T-helper 1 cell treated with Interleukin-12 subunit alpha and Interleukin-12 subunit beta and Interleukin-4 antibody, amounts not matched to agents 30 ng/mL and 1 ng/mL, for 36 hours (primary cell): ENCODE results near the gene ORMDL3. TPM values are rescaled to one million over a fixed set of nuclear protein-coding genes. Genes with fewer than 3 reads are reported as not detected.

Experiments used
- intact Hi-C: fragments of 100-400 bp; cut with micrococcal nuclease; formaldehyde crosslinking; loops from one replicate; pipeline ENCODE4 v1.15.1; 2024
- total RNA-seq: library from RNA; stranded (reverse); gene quantifications from 2 replicates; pipeline ENCODE4 v1.2.3, GENCODE V29; 2022

Gene ORMDL3, protein sequence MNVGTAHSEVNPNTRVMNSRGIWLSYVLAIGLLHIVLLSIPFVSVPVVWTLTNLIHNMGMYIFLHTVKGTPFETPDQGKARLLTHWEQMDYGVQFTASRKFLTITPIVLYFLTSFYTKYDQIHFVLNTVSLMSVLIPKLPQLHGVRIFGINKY
- total RNA-seq, result 243 and 250 TPM in 2 replicates

DNA sequence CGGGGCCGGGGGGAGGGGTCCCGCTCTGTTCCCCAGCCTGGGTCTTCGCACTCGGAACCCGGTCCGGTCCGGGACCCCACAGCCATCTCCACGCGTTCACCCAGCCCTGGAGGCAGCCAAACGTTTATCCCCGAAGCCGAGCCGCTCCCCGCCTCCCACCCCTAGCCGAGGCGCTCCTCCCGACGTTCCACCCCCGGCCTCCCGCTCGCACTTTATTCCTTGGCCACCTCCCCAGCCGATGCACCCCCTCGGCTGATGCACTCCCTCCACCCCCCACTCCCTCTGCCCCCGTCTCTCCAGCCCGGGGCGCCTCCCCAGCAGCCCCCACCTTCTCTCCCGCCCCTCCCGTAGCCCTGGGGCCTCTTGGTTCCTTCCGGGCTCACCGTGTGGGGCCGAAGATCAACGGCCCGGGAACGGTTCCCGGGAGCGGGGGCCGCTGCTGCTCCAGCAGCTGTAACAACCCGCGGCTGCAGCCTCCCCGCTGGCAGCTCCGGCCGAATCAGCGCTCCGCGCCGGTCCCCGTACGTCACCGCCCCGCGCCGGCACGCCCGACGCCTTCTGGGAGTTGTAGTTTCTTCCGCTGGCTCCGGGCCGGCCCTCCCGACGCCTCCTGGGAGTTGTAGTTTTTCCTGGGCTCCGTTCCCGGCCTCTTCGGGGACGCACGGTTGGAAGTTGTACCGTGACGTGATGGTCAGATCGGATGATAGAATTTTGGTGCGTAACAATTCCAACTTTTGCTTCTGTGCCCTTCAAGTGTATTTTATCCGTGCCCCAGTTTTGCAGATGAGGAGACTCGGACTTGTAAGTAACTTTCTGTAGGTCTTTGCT is at the start of gene ORMDL3, which contains the start of gene LRRC3C:
ORMDL3 (minus strand) TSS at position 501 of the 828 bp plus-strand sequence. CDS start 3,398 bp downstream, outside the sequence.
LRRC3C (plus strand) TSS at position 632 of the 828 bp plus-strand sequence. CDS start 13,792 bp downstream, outside the sequence.
- intact Hi-C loops, result loop anchor here (1.0 to 5.0 kb wide), 12 partner anchors 13 to 525 kb away; partner anchors contain the start of genes CDC6, CDK12, FBXL20 and MED24

DNA sequence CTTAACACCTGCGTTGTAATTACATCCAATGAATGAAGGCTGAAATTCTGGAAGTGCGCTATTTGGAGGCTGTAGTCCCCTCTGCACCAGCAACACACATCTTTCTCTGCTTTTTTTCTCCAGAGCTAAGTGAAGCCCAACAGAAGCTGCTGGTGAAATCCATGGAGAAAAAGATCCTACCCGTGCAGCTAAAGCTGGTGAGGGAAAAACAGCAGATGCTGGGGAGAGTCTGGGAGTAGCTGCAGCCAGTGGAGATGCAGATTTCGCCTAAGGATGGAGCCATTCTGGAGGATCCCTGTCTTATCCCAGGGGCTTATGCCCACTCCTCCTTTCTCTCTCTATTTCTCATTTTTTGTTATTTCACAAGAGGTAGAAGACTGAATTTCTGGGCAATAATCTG is 48.4 kb upstream of the ORMDL3 start:
- intact Hi-C loops, result no loop called here

DNA sequence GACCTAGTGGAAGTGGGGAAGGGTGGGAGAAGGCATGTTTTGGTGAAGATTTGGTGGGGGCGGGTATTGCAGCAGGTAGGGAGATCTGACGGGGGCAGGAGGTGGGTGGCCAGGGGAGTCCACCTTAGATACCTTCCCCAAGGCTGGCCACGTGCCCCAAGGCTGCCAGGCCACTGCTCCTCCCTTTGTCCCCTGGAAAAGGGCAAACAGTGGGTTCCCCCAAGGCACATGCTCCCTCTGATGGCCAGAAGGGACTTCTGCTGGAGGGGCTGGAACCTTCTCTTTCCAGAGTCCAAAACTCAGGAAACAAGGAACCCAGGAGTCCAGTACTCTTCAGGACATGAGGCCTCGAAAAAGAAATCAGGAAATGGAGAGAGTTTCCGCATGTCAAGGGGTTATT is 47.0 kb upstream of the ORMDL3 start:
- intact Hi-C loops, result no loop called here

DNA sequence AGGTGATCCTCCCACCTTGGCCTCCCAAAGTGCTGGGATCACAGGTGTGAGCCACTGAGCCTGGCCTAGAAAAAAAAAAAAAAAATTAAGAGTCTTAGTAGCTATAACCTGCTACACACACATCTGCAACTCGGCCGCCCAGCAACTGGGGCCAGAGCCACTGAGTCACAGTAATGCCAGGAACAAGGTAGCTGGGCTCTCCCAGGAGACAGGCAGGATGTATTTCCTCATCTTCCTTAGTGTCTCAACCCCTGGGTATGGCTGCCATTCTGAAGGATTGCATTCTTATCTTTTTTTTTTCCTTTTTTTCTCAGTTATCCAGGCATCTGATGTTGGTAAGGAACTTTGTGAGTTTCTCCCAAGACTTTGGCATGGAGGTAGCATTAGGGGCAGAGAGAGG is 46.1 kb upstream of the ORMDL3 start:
- intact Hi-C loops, result no loop called here

DNA sequence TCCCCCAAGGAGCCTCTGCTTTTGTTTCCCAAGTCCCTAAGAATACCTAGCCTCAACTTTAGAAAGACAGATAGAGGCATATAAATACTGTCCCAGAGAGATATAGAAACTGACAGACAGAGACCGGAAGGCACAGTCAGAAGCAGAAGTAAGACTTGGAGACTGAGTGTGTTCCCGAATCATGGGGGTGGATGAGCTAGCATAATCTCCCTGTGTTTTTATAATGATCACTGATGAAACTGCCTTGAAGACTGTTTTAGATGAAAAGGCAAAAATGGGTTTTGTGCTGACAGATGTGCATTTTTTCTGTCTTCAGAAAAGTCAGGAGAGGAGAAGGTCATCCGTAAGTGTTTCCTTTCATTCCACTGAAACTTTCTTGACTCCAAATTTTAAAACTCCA is 44.9 kb upstream of the ORMDL3 start:
- intact Hi-C loops, result no loop called here

DNA sequence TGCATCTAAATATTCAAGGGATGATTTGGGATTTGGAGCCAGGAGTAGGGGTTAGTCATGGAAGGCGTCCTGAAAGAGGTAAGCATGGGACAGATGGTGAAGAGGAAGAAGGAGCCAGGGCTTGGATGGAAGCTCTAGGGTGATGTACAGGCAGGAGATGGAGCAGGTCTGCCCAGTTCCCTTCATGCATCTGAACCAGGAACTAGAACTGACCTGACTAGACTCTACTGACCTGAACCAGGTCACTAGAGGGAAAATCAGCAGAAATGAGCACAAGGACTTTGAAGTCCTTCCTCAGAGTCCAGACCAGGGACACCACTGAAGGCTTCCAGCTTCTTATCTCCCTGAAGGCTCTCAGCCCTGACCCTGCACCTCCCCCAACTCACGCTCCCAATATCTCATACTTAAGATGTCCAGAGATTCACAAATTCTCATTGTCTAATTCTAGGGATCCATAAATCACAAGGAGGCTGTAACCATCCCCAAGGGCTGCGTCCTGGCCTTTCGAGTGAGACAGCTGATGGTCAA is 43.7 kb upstream of the ORMDL3 start:
- intact Hi-C loops, result no loop called here

DNA sequence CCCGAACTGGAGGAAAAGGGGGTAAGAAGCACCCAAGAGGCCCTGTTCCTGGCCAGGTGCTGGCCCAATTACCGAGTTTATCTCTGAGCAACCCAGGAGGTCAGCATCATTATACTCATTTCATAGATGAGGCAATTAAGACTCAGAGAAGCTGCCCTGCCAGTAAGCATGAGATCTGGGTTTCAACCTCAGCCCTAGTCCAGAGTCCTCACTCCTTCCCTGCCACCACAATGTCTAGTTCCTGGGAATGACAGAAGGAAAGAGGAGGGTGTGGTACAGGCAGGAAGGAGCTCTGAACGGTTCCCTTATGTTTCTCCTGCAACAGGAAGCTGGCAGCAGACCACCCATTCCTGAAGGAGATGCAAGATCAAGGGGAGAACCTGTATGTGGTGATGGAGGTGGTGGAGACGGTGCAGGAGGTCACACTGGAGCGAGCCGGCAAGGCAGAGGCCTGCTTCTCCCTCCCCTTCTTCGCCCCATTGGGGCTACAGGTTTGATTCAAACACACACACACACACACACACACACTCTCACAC is 42.8 kb upstream of the ORMDL3 start:
- intact Hi-C loops, result no loop called here

DNA sequence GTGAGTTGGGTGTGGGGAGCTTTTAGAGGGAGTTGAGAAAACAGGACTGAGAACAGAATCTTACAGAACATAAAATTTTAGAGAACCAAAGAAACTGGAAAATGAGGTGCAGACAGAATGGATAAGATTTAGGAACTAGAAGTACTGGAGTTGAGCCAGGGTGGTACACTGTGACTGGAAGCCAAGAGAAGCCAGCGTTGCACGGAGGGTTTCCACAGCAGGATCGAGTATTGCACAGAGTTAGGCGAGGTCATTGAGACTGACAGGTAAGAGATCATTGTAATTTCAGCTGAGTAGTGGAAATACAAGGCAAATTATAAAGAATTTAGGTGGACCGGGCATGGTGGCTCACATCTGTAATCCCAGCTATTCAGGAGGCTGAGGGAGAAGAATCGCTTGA is 42.0 kb upstream of the ORMDL3 start:
- intact Hi-C loops, result no loop called here

DNA sequence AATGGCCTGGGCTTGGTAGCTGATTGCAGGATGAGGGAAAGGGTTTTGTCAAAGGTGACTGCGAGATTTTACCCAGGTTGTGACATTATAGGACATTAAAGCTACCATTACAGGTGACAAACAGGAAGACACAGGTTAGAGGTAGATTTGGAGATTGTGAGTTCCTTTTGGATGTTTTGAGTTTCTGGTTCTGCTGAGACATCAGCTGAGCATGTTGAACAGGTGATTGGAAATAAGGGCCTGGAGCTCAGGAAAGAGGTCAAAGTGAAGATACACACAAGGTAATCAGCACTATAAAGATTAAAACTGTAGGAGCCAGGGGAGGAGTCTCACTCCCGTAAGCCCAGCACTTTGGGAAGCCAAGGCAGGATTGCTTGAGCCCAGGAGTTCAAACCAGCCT is 41.4 kb upstream of the ORMDL3 start:
- intact Hi-C loops, result no loop called here

DNA sequence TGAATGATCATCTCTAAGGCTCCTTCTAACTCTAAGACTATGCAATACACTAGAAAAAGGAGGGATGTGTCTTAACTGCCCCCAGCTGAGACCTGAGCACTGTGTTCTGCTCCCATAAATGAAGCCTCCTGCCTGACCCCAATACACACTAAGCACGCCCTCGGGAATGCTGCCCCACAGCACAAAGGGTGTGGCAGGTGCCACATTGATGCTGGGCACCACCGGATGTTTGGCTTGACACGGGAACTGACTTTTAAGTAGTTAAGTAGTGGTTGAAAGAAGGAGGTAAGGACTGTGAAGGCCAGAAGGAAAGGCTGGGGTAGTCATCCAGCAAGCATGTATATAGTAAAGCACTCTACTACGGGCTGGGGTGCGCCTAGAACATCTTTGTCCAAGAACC is 39.4 kb upstream of the ORMDL3 start:
- intact Hi-C loops, result no loop called here

DNA sequence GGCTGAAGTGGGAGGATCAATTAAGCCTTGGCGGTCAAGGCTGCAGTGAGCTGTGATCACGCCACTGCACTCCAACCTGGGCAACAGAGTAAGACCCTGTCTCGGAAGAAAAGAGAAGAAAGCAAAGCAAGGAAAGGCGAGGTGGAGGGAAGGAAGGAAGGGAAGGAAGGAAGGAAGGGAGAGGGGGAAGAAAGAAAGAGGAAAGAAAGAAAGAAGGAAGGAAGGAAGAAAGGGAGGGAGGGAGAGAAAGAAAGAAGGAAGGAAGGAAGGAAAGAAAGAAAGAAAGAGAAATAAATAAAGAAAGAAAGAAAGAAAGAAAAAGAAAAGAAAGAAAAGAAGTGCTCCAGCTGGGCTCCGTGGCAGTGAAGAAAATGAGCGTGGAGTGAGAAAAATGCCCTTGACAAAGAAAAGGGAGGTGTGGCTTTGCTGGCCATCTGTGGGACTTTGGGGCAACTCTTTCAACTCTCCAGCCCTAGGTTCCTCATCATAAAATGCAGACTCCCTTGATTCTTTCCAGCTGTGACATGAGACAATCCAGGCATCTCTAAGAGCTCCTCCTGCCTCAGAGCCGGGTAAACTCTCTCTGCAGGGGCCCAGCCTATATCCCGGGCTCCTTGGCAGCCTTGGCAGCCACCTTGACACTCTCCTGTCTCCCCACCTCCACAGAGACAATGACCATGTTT is 37.8 kb upstream of the ORMDL3 start:
- intact Hi-C loops, result no loop called here

DNA sequence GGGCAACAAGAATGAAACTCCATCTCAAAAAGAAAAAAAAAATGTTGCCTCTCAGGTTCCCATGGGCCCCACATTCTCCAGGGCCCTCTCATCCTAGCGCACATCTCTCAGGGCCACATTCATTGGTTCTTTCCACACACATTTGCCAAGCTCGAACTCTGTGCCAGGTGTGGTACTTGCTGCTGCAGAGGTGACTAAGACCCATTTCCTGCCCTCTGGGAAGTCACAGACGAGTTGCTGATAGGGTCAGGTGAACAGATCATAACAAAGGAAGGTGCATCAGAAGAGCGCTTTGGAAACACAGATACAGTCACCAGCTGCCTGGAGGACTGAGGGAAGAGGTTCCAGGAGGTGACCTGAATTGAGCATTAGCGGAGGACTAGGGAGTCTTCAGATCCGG is 36.4 kb upstream of the ORMDL3 start:
- intact Hi-C loops, result no loop called here

DNA sequence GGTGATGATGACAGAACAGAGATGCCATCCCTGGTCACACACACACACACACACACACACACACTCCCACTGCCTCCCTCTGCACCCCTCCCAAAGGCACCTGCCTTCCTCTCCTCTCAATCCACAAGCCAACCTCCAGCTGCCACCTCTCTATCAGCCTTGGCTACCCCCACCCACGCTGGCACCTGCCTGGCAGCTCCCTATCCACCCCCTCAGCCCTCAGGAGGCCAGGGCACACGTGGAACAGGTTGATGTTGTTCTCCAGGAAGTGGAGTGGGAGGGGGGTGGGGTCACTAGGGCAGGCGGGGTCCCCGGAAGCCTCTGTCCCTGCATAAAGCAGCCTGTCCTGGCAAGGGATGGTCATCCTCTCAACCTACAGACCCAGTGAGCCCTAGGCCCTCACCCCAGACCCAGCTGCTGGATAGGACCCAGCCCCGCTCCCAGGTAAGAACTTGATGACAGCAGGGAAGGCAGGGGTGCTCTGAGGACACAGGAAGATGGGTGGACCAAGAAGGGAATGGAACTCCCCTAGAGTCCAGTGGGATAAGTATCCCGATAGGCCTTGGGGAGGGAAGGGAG is 35.3 kb upstream of the ORMDL3 start, which contains the start of gene GSDMA:
GSDMA (plus strand) TSS at position 363 of the 579 bp plus-strand sequence. CDS start 2,684 bp downstream, outside the sequence.
- intact Hi-C loops, result no loop called here

DNA sequence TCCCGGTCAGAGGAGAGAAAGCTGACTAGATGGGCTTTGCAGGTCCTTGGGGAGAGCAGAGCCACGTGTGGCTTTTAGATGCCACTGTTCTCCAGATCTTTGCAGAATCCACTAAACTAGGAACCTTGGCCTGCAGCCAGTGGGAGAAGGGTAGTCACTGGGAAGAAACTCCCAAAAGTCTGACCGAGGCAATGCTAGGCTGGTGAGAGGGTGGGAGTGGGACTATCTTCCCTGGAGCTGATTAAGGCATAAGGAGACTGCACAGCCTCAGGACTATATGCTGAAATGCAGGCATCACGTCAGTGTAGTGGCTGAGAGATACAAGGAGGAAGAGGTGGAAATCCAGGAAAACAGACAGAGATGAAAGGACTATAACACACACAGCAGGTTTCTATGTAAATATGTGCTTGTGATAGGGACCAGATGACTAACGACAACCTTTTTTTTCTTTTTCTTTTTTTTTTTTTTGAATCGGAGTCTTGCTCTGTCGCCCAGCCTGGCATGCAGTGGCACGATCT is 33.2 kb upstream of the ORMDL3 start:
- intact Hi-C loops, result no loop called here

DNA sequence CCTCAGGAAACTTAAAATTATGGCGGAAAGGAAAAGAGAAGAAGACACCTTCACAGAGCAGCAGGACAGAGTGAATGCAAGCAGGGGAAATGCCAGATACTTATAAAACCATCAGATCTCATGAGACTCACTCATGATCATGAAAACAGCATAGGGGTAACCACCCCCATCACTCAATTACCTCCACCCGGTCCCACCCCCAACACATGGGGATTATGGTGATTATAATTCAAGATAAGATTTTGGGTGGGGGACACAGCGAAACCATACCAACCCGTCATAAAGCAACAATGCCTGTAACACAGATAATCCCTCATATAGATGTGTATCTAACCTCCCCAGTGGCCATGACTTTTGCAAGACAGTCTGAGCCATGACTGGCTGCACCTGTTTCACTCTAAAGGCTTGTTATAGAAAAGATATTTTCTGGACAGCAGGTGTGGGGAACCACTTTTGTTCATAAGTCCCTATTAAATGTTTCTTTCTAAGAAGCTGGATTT is 28.4 kb upstream of the ORMDL3 start:
- intact Hi-C loops, result no loop called here

DNA sequence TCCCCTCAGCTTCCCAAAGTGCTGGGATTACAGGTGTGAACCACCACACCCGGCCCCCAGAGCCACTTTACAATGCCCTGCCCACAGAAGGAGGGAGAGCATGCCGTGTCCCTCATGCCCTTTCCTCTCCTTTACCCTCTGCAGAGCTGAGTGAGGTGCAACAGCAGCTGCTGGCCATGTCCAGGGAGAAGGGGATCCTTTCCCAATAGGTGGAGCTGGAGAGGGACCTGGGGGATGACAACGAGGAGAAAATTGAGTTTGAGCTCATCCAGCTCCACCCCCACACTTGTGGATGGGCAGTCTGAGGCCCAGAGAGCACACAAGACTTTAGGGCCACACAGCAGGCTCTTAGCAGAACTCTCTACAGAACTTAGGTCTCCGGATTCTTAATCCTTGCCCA is 27.5 kb upstream of the ORMDL3 start:
- intact Hi-C loops, result no loop called here

DNA sequence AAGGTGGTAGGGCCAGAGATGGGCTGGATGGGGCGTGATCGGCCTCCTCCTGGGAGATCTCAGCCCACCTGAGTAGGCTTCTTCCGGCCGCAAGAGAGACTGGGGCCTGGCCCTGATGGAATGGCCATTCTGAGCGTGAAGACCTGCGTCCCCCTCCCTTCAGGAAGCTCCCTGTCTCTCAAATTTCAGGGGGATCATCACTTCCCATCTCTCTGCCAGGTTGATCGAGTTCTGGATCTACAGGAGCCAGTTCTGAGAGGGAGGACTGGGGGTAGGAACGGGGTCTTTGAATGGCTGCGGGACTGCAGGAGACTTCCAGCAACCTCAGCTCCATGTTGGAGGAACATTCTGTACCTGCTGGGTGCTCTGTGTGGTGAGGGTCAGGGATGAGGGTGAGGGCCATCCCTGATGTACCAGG is 26.1 kb upstream of the ORMDL3 start:
- intact Hi-C loops, result loop anchor here (1.0 to 2.0 kb wide), 7 partner anchors 27 to 365 kb away; partner anchors contain the start of genes MIEN1, PSMD3 and STARD3

DNA sequence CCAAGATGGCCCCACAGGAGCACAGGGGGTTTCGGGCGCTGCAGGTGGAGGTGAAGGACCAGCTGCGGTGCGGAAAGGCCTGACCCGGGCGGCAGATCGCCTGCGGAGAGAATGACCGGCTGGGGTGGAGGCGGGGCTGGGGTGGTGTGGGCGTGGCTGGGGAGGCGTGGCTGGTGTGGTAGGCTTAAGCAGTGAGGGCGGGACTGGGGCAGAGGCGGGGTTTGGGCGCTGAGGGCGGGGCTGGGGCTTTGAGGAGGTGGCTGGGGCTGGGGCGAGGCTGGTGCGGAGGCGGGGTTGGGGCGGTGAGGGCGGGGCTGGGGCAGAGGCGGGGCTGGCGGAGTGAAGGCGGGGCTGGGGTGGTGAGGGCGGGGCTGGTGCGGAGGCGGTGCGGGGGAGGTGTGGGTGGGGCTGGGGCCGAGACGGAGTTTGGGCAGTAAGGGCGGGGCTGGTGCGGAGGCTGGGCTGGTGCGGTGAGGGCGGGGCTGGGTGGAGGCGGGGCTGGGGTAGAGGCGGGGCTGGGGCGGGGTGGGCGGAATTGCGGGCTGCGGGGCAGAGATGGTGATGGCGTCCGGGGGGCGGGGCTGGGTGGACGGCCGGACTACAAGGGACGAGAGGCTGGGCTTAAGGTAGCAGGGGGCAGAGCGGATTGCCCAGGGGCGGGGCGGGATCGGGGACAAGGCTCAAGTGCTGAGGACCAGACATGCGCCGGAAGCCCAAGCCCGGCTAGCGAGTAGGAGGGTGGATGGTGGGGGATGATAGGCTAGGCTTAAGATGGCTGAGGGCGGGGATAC is 25.5 kb upstream of the ORMDL3 start:
- intact Hi-C loops, result loop anchor here (1.0 to 2.0 kb wide), 8 partner anchors 13 to 365 kb away; partner anchors contain the start of genes MIEN1, PSMD3 and STARD3

DNA sequence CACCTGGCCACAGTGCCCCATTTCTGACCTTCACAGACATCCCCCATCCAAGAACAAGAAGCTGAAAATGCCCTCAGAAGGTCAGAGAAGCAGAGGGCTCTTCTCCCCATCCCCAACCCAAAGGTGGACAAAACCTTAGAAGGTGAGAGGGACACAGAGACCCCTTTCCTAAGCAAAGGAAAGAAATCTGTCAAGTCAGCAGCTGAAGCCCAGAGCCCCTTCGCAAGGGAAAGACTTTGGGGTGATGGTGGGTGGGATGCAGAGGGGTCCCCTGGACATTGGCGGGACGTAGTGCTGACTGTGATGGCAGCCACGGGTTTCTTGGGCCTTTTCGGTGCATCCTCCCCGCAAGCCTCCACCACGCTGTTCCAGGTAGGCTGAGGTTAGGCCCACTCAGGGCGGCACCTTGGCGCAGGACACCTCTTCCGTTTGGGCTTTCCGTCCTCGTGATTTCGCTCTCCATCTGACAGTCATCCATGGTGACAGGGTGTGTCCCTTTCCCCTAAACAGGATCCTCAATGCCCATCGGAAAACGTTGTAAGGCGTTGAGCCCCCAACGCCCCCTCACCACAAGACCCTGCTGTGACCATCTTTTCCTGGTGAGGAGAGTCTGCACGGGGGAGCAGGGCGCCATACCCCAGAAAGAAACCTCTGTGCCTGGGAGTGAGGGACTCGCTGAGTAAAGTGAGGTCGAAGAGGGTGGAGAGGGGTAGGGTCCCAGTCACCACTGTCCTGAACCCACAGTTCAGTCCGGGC is 24.7 kb upstream of the ORMDL3 start:
- intact Hi-C loops, result loop anchor here (1.0 to 2.0 kb wide), 2 partner anchors 12 to 329 kb away; no protein-coding TSS in a partner anchor
